Measurements from ENCODE around the gene TSHZ2.

Gene TSHZ2

GRCh38 chr20:53076668-53077067 is 104.5 kb downstream of the TSHZ2 start:
- no peak for DNase-seq (ENCODE audit: extremely low read depth, insufficient read length)
- no peak overlapping the region for H3K4me3 ChIP-seq (replicated peaks; ENCODE audit: low read depth, low read length)
- TF ChIP-seq, protein P1, sequence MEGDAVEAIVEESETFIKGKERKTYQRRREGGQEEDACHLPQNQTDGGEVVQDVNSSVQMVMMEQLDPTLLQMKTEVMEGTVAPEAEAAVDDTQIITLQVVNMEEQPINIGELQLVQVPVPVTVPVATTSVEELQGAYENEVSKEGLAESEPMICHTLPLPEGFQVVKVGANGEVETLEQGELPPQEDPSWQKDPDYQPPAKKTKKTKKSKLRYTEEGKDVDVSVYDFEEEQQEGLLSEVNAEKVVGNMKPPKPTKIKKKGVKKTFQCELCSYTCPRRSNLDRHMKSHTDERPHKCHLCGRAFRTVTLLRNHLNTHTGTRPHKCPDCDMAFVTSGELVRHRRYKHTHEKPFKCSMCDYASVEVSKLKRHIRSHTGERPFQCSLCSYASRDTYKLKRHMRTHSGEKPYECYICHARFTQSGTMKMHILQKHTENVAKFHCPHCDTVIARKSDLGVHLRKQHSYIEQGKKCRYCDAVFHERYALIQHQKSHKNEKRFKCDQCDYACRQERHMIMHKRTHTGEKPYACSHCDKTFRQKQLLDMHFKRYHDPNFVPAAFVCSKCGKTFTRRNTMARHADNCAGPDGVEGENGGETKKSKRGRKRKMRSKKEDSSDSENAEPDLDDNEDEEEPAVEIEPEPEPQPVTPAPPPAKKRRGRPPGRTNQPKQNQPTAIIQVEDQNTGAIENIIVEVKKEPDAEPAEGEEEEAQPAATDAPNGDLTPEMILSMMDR (IDR thresholded peaks at IDR 0.05; ENCODE audit: insufficient read depth, low read length, poor library complexity, severe bottlenecking) = no peak
- H3K27me3 ChIP-seq (replicated peaks; ENCODE audit: control insufficient read depth, insufficient read depth, low read length) = no peaks in the 10 kb centered on the region; the same call in 1 of the 2 replicates
- H3K36me3 ChIP-seq (ENCODE audit: control insufficient read depth, insufficient read depth, low read length) = no peaks in the 10 kb centered on the region

- H3K27me3 ChIP-seq (replicated peaks; ENCODE audit: control insufficient read depth, insufficient read depth, low read length) = no peaks in the 10 kb centered on the region; the same call in 1 of the 2 replicates
- no peak for DNase-seq (ENCODE audit: extremely low read depth, insufficient read length)
- TF ChIP-seq, protein P1 (IDR thresholded peaks at IDR 0.05; ENCODE audit: insufficient read depth, low read length, poor library complexity, severe bottlenecking) = no peak
- H3K36me3 ChIP-seq (ENCODE audit: control insufficient read depth, insufficient read depth, low read length) = no peaks in the 10 kb centered on the region
- no peak overlapping the region for H3K4me3 ChIP-seq (replicated peaks; ENCODE audit: low read depth, low read length)
Measured at GRCh38 chr20:53077373-53078205, 105.4 kb downstream of the TSHZ2 start.

DNA sequence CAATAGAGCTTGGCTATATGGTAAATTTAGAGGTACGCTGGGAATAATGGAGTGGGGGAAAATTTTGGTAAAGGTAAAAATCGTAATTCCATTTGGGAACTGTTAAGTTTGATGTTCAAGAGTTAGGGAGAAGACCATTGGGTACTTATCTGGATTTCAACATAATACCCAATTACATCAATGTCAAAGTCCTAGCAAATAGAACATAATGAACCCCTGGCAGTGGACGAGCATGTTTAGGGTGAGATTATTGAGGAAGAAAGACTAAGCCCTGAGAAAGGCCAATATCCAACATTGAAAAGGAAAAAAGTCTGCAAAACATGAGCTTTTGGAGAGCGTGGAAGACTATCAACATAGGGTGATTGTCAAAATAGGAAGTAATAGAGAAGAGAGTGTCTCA is 106.6 kb downstream of the TSHZ2 start:
- Histone ChIP-seq H3K4me3 (replicated peaks; ENCODE audit: low read depth, low read length) (no peak overlapping the region), H3K27me3 (replicated peaks; ENCODE audit: control insufficient read depth, insufficient read depth, low read length) (no peaks in the 10 kb centered on the region; the same call in 1 of the 2 replicates), H3K36me3 (ENCODE audit: control insufficient read depth, insufficient read depth, low read length) (no peaks in the 10 kb centered on the region)
- TF ChIP-seq, protein P1 (IDR thresholded peaks at IDR 0.05; ENCODE audit: insufficient read depth, low read length, poor library complexity, severe bottlenecking) = no peak
- DNase-seq (ENCODE audit: extremely low read depth, insufficient read length) = no peak

GRCh38 chr20:53079261-53079691 is 107.1 kb downstream of the TSHZ2 start:
- DNase-seq (ENCODE audit: extremely low read depth, insufficient read length) = no peak
- TF ChIP-seq, protein P1 (IDR thresholded peaks at IDR 0.05; ENCODE audit: insufficient read depth, low read length, poor library complexity, severe bottlenecking) = no peak
- Histone ChIP-seq H3K36me3 (ENCODE audit: control insufficient read depth, insufficient read depth, low read length) (no peaks in the 10 kb centered on the region), H3K4me3 (replicated peaks; ENCODE audit: low read depth, low read length) (no peak overlapping the region), H3K27me3 (replicated peaks; ENCODE audit: control insufficient read depth, insufficient read depth, low read length) (no peaks in the 10 kb centered on the region; the same call in 1 of the 2 replicates)

- Histone ChIP-seq H3K4me3 (replicated peaks; ENCODE audit: low read depth, low read length) (no peak overlapping the region), H3K27me3 (replicated peaks; ENCODE audit: control insufficient read depth, insufficient read depth, low read length) (no peaks in the 10 kb centered on the region; the same call in 1 of the 2 replicates), H3K36me3 (ENCODE audit: control insufficient read depth, insufficient read depth, low read length) (no peaks in the 10 kb centered on the region)
- TF ChIP-seq, protein P1 (IDR thresholded peaks at IDR 0.05; ENCODE audit: insufficient read depth, low read length, poor library complexity, severe bottlenecking) = no peak
- no peak for DNase-seq (ENCODE audit: extremely low read depth, insufficient read length)
Measured at GRCh38 chr20:53079828-53080686, 107.9 kb downstream of the TSHZ2 start.
